Muscle layer of colon (tissue), 2 donors: ENCODE data around the gene SQSTM1.

Experiments used
- H3K27ac ChIP-seq: one replicate; pipeline ENCODE4 v1.7.0; 2013; ENCODE audit warnings: low read depth, mild to moderate bottlenecking, low read length, moderate library complexity
- H3K27me3 ChIP-seq, 2 donors: one replicate each; pipeline ENCODE4 v1.7.0; 2013; ENCODE audit warnings: low read length in 2 of 2, mild to moderate bottlenecking in 2 of 2; ENCODE audit not compliant: insufficient read depth in 2 of 2, control insufficient read depth in 1 of 2
- H3K36me3 ChIP-seq: one replicate; pipeline ENCODE4 v1.7.0; 2013; ENCODE audit warnings: mild to moderate bottlenecking, low read length; ENCODE audit not compliant: insufficient read depth
- H3K4me1 ChIP-seq: one replicate; pipeline ENCODE4 v1.7.0; 2013; ENCODE audit warnings: mild to moderate bottlenecking, low read length; ENCODE audit not compliant: insufficient read depth
- H3K4me3 ChIP-seq, 2 donors: one replicate each; pipeline ENCODE4 v1.7.0; 2013; ENCODE audit warnings: low read length in 2 of 2, low read depth in 1 of 2, mild to moderate bottlenecking in 1 of 2, moderate library complexity in 1 of 2
- H3K9ac ChIP-seq: one replicate; pipeline ENCODE4 v1.7.0; 2013; ENCODE audit warnings: low read length
- H3K9me3 ChIP-seq: one replicate; pipeline ENCODE4 v1.7.0; 2013; ENCODE audit warnings: mild to moderate bottlenecking, low read length
- donor health status: abdominal sarcoma.
- donor health status: Adenocarcinoma of cecum.

The SQSTM1 gene

GRCh38 chr5:179820483-179821297 is at the start of gene SQSTM1:
SQSTM1 (plus strand) TSS chr5:179820905; CDS start chr5:179820937, 32 bp downstream.
- peaks cover 63% of the 10 kb centered on the region for H3K4me1 ChIP-seq
- H3K9me3 ChIP-seq: no peaks in the 10 kb centered on the region
- H3K4me3 ChIP-seq: peak within 1 kb of the TSS; percentile 76 to 98
- peak within 1 kb of the TSS; percentile 86 for H3K9ac ChIP-seq
- H3K27ac ChIP-seq: peak within 1 kb of the TSS; percentile 100
- H3K27me3 ChIP-seq: no peaks in the 10 kb centered on the region
- H3K36me3 ChIP-seq: peaks cover 38% of the 10 kb centered on the region

- H3K4me1 ChIP-seq: peaks cover 10% of the 10 kb centered on the region
- no peak overlapping the region for H3K4me3 ChIP-seq
- H3K27me3 ChIP-seq: no peaks in the 10 kb centered on the region
- H3K9me3 ChIP-seq: no peaks in the 10 kb centered on the region
- peaks cover 83% of the 10 kb centered on the region for H3K36me3 ChIP-seq
- no peak overlapping the region for H3K9ac ChIP-seq
- H3K27ac ChIP-seq: no peak overlapping the region
These were observed 49.3 kb upstream of the SQSTM1 start for GRCh38 chr5:179771311-179771895.

GRCh38 chr5:179772351-179772750 is 48.4 kb upstream of the SQSTM1 start:
- Histone ChIP-seq H3K4me1 (peaks cover 3% of the 10 kb centered on the region), H3K27me3 (no peaks in the 10 kb centered on the region), H3K9ac (no peak overlapping the region), H3K36me3 (peaks cover 83% of the 10 kb centered on the region), H3K9me3 (no peaks in the 10 kb centered on the region), H3K4me3 (no peak overlapping the region), H3K27ac (no peak overlapping the region)

GRCh38 chr5:179773686-179774040 is 47.0 kb upstream of the SQSTM1 start:
- Histone ChIP-seq H3K4me3 (no peak overlapping the region), H3K36me3 (peaks cover 91% of the 10 kb centered on the region), H3K4me1 (no peaks in the 10 kb centered on the region), H3K9me3 (no peaks in the 10 kb centered on the region), H3K27ac (no peak overlapping the region), H3K9ac (no peak overlapping the region), H3K27me3 (no peaks in the 10 kb centered on the region)

GRCh38 chr5:179774442-179774841 is 46.3 kb upstream of the SQSTM1 start:
- H3K36me3 ChIP-seq: peaks cover 85% of the 10 kb centered on the region
- H3K27ac ChIP-seq: no peak overlapping the region
- H3K4me3 ChIP-seq: no peak overlapping the region
- H3K27me3 ChIP-seq: no peaks in the 10 kb centered on the region
- no peaks in the 10 kb centered on the region for H3K4me1 ChIP-seq
- no peak overlapping the region for H3K9ac ChIP-seq
- no peaks in the 10 kb centered on the region for H3K9me3 ChIP-seq

- no peak overlapping the region for H3K4me3 ChIP-seq
- H3K36me3 ChIP-seq: peaks cover 72% of the 10 kb centered on the region
- H3K9ac ChIP-seq: no peak overlapping the region
- H3K27me3 ChIP-seq: no peaks in the 10 kb centered on the region
- H3K4me1 ChIP-seq: no peaks in the 10 kb centered on the region
- no peaks in the 10 kb centered on the region for H3K9me3 ChIP-seq
- H3K27ac ChIP-seq: no peak overlapping the region
These were observed 44.2 kb upstream of the SQSTM1 start for GRCh38 chr5:179776411-179776938.

- no peaks in the 10 kb centered on the region for H3K9me3 ChIP-seq
- H3K4me1 ChIP-seq: peaks cover 7% of the 10 kb centered on the region
- H3K9ac ChIP-seq: no peak overlapping the region
- H3K36me3 ChIP-seq: peaks cover 62% of the 10 kb centered on the region
- H3K4me3 ChIP-seq: no peak overlapping the region
- H3K27me3 ChIP-seq: no peaks in the 10 kb centered on the region
- H3K27ac ChIP-seq: no peak overlapping the region
These were observed 43.2 kb upstream of the SQSTM1 start for GRCh38 chr5:179777456-179777855.

GRCh38 chr5:179777909-179778308 is 42.8 kb upstream of the SQSTM1 start:
- Histone ChIP-seq H3K36me3 (peaks cover 57% of the 10 kb centered on the region), H3K27ac (no peak overlapping the region)

GRCh38 chr5:179778591-179778990 is 42.1 kb upstream of the SQSTM1 start:
- peaks cover 7% of the 10 kb centered on the region for H3K4me1 ChIP-seq
- no peak overlapping the region for H3K4me3 ChIP-seq
- H3K27ac ChIP-seq: no peak overlapping the region
- H3K27me3 ChIP-seq: no peaks in the 10 kb centered on the region
- H3K36me3 ChIP-seq: peaks cover 50% of the 10 kb centered on the region
- no peak overlapping the region for H3K9ac ChIP-seq
- no peaks in the 10 kb centered on the region for H3K9me3 ChIP-seq

More at GRCh38 chr5:179777909-179778308, 42.8 kb upstream of the SQSTM1 start:
- Histone ChIP-seq H3K27me3 (no peaks in the 10 kb centered on the region), H3K4me3 (no peak overlapping the region), H3K9me3 (no peaks in the 10 kb centered on the region), H3K4me1 (peaks cover 7% of the 10 kb centered on the region), H3K9ac (no peak overlapping the region)

GRCh38 chr5:179779826-179780225 is 40.9 kb upstream of the SQSTM1 start:
- Histone ChIP-seq H3K4me3 (no peak overlapping the region), H3K27me3 (no peaks in the 10 kb centered on the region), H3K36me3 (peaks cover 38% of the 10 kb centered on the region), H3K9me3 (no peaks in the 10 kb centered on the region), H3K4me1 (peaks cover 7% of the 10 kb centered on the region), H3K9ac (no peak overlapping the region), H3K27ac (no peak overlapping the region)

GRCh38 chr5:179780362-179780761 is 40.3 kb upstream of the SQSTM1 start:
- H3K4me3 ChIP-seq: no peak overlapping the region
- H3K9ac ChIP-seq: no peak overlapping the region

More at GRCh38 chr5:179780362-179780761, 40.3 kb upstream of the SQSTM1 start:
- Histone ChIP-seq H3K27ac (no peak overlapping the region), H3K9me3 (no peaks in the 10 kb centered on the region), H3K27me3 (no peaks in the 10 kb centered on the region), H3K36me3 (peaks cover 33% of the 10 kb centered on the region), H3K4me1 (peaks cover 7% of the 10 kb centered on the region)
